ENCODE results near the gene UBAC2. TPM values are rescaled to one million over a fixed set of nuclear protein-coding genes. Genes with fewer than 3 reads are reported as not detected.

UBAC2 gene
- total and polyA plus RNA-seq, 10 donors = 49.3 to 82.1 (median 66.2) TPM

DNA sequence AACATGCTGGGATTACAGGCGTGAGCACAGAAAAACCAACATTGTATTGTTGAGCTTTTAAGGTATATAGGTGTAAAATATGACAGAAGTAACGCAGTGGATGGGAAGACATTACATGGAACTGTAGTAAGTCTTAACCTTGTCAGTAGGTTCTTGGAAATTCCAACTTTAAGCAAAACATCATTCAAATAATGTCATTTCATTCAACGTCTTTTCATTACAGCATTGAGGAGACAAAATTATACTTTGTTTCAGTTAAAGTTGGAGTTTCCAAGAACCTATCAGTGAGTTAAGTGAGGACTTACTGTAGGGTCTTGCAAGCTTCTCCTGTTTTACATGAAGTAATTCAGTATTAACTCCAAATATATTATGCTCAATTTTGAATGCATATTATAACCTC is 133.6 kb downstream of the UBAC2 start:
- TF ChIP-seq POLR2AphosphoS5 (IDR thresholded peaks at IDR 0.05) (no peak), POLR2A (IDR thresholded peaks at IDR 0.05) (no peak)
- TF ChIP-seq, protein P1, sequence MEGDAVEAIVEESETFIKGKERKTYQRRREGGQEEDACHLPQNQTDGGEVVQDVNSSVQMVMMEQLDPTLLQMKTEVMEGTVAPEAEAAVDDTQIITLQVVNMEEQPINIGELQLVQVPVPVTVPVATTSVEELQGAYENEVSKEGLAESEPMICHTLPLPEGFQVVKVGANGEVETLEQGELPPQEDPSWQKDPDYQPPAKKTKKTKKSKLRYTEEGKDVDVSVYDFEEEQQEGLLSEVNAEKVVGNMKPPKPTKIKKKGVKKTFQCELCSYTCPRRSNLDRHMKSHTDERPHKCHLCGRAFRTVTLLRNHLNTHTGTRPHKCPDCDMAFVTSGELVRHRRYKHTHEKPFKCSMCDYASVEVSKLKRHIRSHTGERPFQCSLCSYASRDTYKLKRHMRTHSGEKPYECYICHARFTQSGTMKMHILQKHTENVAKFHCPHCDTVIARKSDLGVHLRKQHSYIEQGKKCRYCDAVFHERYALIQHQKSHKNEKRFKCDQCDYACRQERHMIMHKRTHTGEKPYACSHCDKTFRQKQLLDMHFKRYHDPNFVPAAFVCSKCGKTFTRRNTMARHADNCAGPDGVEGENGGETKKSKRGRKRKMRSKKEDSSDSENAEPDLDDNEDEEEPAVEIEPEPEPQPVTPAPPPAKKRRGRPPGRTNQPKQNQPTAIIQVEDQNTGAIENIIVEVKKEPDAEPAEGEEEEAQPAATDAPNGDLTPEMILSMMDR (IDR thresholded peaks at IDR 0.05 in 8 of 11, conservative IDR thresholded peaks at IDR 0.05 in 3 of 11) = no peak
- Histone ChIP-seq H3K36me3 (peaks cover 0 to 41% (median 7%) of the 10 kb centered on the region in 6 donors), H3K4me1 (peaks cover 3 to 71% (median 25%) of the 10 kb centered on the region in 6 donors), H3K27ac (no peak overlapping the region), H3K4me3 (no peak overlapping the region), H3K9me3 (no peaks in the 10 kb centered on the region), H3K27me3 (replicated peaks in 1 of 7) (no peaks in the 10 kb centered on the region)
- DNase-seq = no peak
- WGBS, 5 donors = 84 to 96% (median 90%) methylated on average over 3 of the region's 3 CpGs
- intact Hi-C loops (cut with DNase I; ENCODE audit: low total_unique reads) = no loop called here

DNA sequence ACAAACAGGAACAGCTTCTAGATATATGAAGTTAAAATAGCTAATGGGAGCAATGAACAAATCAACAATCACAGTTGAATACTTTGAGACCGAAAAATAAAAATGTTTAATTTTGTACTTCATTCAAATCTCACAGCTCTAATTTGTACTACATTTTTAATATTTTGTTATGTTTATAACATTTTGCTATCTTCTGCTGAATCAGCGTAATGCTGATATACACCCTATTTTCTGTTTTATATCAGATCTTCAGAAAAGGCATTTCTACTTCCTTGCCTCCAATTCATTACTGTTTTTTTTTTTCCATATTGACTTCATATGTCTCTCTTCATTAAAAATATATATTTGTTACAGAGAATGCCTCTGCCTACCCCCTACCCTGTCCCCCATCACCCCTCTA is 134.4 kb downstream of the UBAC2 start:
- Histone ChIP-seq H3K9me3 (no peaks in the 10 kb centered on the region), H3K27ac (no peak overlapping the region), H3K4me1 (peaks cover 3 to 80% (median 27%) of the 10 kb centered on the region in 6 donors), H3K36me3 (peaks cover 0 to 37% (median 5%) of the 10 kb centered on the region in 6 donors), H3K4me3 (no peak overlapping the region), H3K27me3 (replicated peaks in 1 of 7) (no peaks in the 10 kb centered on the region)
- intact Hi-C loops (cut with DNase I; ENCODE audit: low total_unique reads) = no loop called here
- TF ChIP-seq POLR2A (IDR thresholded peaks at IDR 0.05) (no peak), POLR2AphosphoS5 (IDR thresholded peaks at IDR 0.05) (no peak)
- 93 to 100% (median 100%) methylated on average over 2 of the region's 2 CpGs for WGBS, 5 donors
- DNase-seq = no peak

DNA sequence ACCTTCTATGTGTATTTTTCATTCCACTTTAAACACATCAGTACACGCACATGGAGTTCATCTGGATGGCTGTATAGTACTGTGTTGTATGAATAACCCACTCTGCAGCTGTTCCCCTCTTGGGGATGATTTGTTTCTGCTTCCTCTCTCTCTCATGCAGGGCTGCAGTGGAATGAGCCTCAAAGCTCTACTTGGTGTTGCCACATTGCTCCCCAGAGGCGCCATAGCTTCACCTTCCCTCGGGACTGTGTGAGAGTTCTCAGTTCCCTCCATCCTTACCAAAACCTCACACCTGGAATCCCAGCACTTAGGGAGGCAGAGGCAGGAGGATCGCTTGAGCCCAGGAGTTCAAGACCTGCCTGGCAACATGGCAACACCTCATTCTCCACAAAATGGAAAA is 134.9 kb downstream of the UBAC2 start:
- TF ChIP-seq, protein P1 (IDR thresholded peaks at IDR 0.05 in 8 of 11, conservative IDR thresholded peaks at IDR 0.05 in 3 of 11) = no peak
- TF ChIP-seq POLR2AphosphoS5 (IDR thresholded peaks at IDR 0.05) (peak in 1 of 3 donors; percentile 46), POLR2A (IDR thresholded peaks at IDR 0.05) (no peak)
- Histone ChIP-seq H3K27me3 (replicated peaks in 1 of 7) (no peaks in the 10 kb centered on the region), H3K9me3 (no peaks in the 10 kb centered on the region), H3K36me3 (peaks cover 0 to 40% (median 7%) of the 10 kb centered on the region in 6 donors), H3K27ac (peak overlapping the region in 1 of 8 donors; percentile 16), H3K4me1 (peaks cover 3 to 85% (median 32%) of the 10 kb centered on the region in 6 donors), H3K4me3 (no peak overlapping the region)
- intact Hi-C loops (cut with DNase I; ENCODE audit: low total_unique reads) = no loop called here
- 65 to 77% (median 69%) methylated on average over 4 of the region's 4 CpGs for WGBS, 5 donors
- DNase-seq = no peak

DNA sequence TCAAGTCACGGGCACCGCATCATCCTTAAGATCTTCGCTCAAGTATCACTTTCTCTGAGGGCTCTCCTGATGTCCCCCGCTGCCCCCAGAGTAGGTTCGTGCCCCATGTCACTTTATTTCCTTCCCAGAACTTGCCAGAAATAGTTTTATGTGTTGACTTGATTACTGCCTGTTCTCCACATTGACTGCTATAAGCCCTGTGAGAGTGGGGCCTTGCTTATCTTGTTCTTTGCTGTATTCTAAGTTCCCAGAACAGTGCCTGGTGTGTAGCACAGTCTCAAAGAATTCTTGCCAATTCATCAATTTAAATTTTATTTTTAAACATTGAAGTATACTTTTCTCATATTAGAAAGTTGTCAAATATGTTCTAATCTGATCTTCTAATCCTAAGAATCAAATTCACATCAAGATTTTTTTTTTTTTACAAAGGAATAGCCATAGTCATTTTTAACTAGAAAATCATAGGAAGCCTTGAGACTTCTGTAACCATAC is 138.6 kb downstream of the UBAC2 start:
- no peak for DNase-seq

More for the DNA sequence above, 138.6 kb downstream of the UBAC2 start:
- H3K36me3 ChIP-seq = peaks cover 0 to 63% (median 35%) of the 10 kb centered on the region in 6 donors
- H3K9me3 ChIP-seq = no peaks in the 10 kb centered on the region
- H3K27ac ChIP-seq = peak overlapping the region in 3 of 8 donors; percentile 26 to 54 (median 50)
- TF ChIP-seq POLR2AphosphoS5 (IDR thresholded peaks at IDR 0.05) = no peak
- TF ChIP-seq, protein P1 (IDR thresholded peaks at IDR 0.05 in 8 of 11, conservative IDR thresholded peaks at IDR 0.05 in 3 of 11) = no peak
- TF ChIP-seq POLR2A (IDR thresholded peaks at IDR 0.05) = no peak
- H3K27me3 ChIP-seq (replicated peaks in 1 of 7) = no peaks in the 10 kb centered on the region
- WGBS, 5 donors = 87 to 91% (median 88%) methylated on average over 5 of the region's 5 CpGs
- H3K4me3 ChIP-seq = no peak overlapping the region
- peaks cover 0 to 83% (median 27%) of the 10 kb centered on the region in 6 donors for H3K4me1 ChIP-seq
- intact Hi-C loops (cut with DNase I; ENCODE audit: low total_unique reads) = no loop called here

Measured in spleen (tissue), 11 donors.